Measurements from ENCODE around the gene MUC5B.
"Not testable (repeated sequence)": the region's sequence is repeated elsewhere in the genome, so short reads cannot be mapped to it uniquely, and the experiment has no call there.

The MUC5B gene, protein sequence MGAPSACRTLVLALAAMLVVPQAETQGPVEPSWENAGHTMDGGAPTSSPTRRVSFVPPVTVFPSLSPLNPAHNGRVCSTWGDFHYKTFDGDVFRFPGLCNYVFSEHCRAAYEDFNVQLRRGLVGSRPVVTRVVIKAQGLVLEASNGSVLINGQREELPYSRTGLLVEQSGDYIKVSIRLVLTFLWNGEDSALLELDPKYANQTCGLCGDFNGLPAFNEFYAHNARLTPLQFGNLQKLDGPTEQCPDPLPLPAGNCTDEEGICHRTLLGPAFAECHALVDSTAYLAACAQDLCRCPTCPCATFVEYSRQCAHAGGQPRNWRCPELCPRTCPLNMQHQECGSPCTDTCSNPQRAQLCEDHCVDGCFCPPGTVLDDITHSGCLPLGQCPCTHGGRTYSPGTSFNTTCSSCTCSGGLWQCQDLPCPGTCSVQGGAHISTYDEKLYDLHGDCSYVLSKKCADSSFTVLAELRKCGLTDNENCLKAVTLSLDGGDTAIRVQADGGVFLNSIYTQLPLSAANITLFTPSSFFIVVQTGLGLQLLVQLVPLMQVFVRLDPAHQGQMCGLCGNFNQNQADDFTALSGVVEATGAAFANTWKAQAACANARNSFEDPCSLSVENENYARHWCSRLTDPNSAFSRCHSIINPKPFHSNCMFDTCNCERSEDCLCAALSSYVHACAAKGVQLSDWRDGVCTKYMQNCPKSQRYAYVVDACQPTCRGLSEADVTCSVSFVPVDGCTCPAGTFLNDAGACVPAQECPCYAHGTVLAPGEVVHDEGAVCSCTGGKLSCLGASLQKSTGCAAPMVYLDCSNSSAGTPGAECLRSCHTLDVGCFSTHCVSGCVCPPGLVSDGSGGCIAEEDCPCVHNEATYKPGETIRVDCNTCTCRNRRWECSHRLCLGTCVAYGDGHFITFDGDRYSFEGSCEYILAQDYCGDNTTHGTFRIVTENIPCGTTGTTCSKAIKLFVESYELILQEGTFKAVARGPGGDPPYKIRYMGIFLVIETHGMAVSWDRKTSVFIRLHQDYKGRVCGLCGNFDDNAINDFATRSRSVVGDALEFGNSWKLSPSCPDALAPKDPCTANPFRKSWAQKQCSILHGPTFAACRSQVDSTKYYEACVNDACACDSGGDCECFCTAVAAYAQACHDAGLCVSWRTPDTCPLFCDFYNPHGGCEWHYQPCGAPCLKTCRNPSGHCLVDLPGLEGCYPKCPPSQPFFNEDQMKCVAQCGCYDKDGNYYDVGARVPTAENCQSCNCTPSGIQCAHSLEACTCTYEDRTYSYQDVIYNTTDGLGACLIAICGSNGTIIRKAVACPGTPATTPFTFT (N-terminal part only)
- long read RNA-seq: 0 reads

DNA sequence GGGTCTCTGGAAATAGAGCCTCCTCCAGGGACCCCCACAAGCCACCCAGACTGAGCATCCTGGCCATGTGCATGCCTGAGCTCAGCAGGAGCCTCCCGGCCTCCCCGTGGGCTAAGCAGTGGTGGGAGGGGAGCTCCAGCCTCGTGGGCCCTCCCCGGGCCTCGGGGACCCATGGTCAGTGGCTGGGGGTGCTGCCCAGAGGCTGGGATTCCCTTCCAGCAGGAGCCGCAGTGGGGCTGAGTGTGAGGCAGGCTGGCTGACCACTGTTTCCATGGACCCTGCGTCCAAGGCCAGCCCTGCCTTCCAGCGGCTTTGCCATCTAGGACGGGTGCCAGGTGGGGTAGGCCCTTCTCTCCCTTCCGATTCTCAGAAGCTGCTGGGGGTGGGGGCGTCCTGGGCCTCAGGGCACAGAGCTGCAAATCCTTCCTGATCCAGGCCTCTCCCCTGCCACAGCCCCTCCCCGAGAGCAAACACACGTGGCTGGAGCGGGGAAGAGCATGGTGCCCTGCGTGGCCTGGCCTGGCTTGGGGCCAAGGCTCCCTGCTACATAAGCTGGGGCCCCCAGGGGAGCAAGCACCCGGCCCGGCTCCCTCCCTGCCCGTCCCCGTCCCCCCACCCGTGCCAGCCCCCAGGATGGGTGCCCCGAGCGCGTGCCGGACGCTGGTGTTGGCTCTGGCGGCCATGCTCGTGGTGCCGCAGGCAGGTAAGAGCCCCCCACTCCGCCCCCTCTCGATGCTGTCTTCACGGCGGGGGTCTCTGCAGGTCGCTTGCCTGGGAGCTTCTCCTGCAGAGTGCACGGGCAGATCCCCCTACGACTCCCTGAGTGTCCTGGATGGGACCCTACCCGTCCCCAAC, at the start of gene MUC5B:
MUC5B (plus strand) TSS at position 576 of the 855 bp plus-strand sequence; CDS start at position 634, 58 bp downstream.
- DNase-seq (ENCODE audit: low read depth in 1 of 2, low spot score in 1 of 2): no peak
- Histone ChIP-seq H3K27ac (replicated peaks) (no peak within 1 kb of the TSS), H3K4me3 (replicated peaks; ENCODE audit: insufficient read depth, low read length) (no peak within 1 kb of the TSS), H3K27me3 (ENCODE audit: insufficient read depth, poor library complexity, severe bottlenecking) (peaks cover 28% of the 10 kb centered on the region)
- no peak for TF ChIP-seq POLR2AphosphoS5 (IDR thresholded peaks at IDR 0.05; ENCODE audit: low read depth)
- TF ChIP-seq SPI1 (IDR thresholded peaks at IDR 0.05; ENCODE audit: borderline replicate concordance, low read depth): no peak
- TF ChIP-seq, protein P1, sequence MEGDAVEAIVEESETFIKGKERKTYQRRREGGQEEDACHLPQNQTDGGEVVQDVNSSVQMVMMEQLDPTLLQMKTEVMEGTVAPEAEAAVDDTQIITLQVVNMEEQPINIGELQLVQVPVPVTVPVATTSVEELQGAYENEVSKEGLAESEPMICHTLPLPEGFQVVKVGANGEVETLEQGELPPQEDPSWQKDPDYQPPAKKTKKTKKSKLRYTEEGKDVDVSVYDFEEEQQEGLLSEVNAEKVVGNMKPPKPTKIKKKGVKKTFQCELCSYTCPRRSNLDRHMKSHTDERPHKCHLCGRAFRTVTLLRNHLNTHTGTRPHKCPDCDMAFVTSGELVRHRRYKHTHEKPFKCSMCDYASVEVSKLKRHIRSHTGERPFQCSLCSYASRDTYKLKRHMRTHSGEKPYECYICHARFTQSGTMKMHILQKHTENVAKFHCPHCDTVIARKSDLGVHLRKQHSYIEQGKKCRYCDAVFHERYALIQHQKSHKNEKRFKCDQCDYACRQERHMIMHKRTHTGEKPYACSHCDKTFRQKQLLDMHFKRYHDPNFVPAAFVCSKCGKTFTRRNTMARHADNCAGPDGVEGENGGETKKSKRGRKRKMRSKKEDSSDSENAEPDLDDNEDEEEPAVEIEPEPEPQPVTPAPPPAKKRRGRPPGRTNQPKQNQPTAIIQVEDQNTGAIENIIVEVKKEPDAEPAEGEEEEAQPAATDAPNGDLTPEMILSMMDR (IDR thresholded peaks at IDR 0.05; ENCODE audit: insufficient read depth, low read length): no peak

DNA sequence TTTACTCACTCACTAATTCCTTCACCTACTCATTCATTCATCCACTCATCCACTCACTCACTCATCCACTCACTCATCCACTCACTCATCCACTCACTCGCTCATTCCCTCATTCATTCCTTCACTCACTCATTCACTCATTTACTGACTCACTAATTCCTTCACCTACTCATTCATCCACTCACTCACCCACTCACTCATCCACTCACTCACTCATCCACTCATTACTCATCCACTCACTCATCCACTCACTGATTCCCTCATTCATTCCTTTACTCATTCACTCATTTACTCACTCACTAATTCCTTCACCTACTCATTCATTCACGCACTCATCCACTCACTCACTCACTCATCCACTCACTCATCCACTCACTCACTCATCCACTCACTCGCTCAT, 49.5 kb upstream of the MUC5B start:
- H3K4me3 ChIP-seq (replicated peaks; ENCODE audit: insufficient read depth, low read length); H3K27me3 ChIP-seq (ENCODE audit: insufficient read depth, poor library complexity, severe bottlenecking); DNase-seq (ENCODE audit: low read depth in 1 of 2, low spot score in 1 of 2); H3K27ac ChIP-seq (replicated peaks): not testable (repeated sequence)

DNA sequence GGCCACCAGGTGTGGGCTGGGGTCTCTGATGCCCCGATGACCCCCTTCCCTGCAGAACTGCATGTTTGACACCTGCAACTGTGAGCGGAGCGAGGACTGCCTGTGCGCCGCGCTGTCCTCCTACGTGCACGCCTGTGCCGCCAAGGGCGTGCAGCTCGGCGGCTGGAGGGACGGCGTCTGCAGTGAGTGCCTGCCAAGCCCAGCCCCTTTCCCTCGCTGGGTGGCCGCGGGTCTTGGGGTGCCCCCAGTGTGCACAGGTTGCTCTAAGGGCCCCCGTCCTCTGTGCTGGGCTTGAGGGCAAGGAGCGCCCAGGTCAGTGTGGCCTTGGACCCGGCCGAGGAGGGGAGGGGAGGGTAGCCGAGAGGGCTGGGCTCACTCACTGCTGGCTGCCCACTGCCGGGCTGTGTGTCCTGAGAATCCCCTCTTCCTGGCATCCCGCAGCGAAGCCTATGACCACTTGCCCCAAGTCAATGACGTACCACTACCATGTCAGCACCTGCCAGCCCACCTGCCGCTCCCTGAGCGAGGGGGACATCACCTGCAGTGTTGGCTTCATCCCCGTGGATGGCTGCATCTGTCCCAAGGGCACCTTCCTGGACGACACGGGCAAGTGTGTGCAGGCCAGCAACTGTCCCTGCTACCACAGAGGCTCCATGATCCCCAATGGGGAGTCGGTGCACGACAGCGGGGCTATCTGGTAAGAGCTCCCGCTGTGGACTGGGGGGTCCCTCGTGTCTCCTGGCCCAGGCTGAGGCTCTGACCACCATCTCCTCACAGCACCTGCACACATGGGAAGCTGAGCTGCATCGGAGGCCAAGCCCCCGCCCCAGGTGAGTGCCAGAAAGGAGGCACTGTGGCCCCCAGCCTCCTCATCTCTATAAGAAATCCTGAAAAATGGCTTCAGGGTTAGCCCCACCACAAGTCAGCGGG, 48.2 kb upstream of the MUC5B start:
- DNase-seq (ENCODE audit: low read depth in 1 of 2, low spot score in 1 of 2): no peak
- TF ChIP-seq SPI1 (IDR thresholded peaks at IDR 0.05; ENCODE audit: borderline replicate concordance, low read depth) (no peak), GABPA (IDR thresholded peaks at IDR 0.05; ENCODE audit: low read depth) (no peak), POLR2AphosphoS5 (IDR thresholded peaks at IDR 0.05; ENCODE audit: low read depth) (no peak)
- TF ChIP-seq, protein P1 (IDR thresholded peaks at IDR 0.05; ENCODE audit: insufficient read depth, low read length): no peak
- TF ChIP-seq, protein P2, sequence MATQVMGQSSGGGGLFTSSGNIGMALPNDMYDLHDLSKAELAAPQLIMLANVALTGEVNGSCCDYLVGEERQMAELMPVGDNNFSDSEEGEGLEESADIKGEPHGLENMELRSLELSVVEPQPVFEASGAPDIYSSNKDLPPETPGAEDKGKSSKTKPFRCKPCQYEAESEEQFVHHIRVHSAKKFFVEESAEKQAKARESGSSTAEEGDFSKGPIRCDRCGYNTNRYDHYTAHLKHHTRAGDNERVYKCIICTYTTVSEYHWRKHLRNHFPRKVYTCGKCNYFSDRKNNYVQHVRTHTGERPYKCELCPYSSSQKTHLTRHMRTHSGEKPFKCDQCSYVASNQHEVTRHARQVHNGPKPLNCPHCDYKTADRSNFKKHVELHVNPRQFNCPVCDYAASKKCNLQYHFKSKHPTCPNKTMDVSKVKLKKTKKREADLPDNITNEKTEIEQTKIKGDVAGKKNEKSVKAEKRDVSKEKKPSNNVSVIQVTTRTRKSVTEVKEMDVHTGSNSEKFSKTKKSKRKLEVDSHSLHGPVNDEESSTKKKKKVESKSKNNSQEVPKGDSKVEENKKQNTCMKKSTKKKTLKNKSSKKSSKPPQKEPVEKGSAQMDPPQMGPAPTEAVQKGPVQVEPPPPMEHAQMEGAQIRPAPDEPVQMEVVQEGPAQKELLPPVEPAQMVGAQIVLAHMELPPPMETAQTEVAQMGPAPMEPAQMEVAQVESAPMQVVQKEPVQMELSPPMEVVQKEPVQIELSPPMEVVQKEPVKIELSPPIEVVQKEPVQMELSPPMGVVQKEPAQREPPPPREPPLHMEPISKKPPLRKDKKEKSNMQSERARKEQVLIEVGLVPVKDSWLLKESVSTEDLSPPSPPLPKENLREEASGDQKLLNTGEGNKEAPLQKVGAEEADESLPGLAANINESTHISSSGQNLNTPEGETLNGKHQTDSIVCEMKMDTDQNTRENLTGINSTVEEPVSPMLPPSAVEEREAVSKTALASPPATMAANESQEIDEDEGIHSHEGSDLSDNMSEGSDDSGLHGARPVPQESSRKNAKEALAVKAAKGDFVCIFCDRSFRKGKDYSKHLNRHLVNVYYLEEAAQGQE (IDR thresholded peaks at IDR 0.05; ENCODE audit: insufficient replicate concordance, low read depth): no peak
- H3K4me3 ChIP-seq (replicated peaks; ENCODE audit: insufficient read depth, low read length): no peak overlapping the region
- no peaks in the 10 kb centered on the region for H3K27me3 ChIP-seq (ENCODE audit: insufficient read depth, poor library complexity, severe bottlenecking)
- no peak overlapping the region for H3K27ac ChIP-seq (replicated peaks)
